Erythroblast (primary cell): Measurements from ENCODE around the gene MMEL1.

Experiments used
- DNase-seq, 2 experiments: peaks; one replicate each; lab custom pipeline; 2025; lab: John Stamatoyannopoulos, UW
- GATA1 ChIP-seq: IDR thresholded peaks from 2 replicates; pipeline ENCODE4 v1.6.1; 2011; ENCODE audit warnings: low read depth, mild to moderate bottlenecking, control low read depth, low read length, moderate library complexity
- POLR2A ChIP-seq: IDR thresholded peaks from 2 replicates; pipeline ENCODE4 v1.6.1; 2011; ENCODE audit warnings: mild to moderate bottlenecking, low read length

MMEL1 gene

GRCh38 chr1:2597441-2598328 lies 35.1 kb downstream of the MMEL1 start:
- TF ChIP-seq POLR2A (no peak), GATA1 (no peak)
- DNase-seq: no peak

DNA sequence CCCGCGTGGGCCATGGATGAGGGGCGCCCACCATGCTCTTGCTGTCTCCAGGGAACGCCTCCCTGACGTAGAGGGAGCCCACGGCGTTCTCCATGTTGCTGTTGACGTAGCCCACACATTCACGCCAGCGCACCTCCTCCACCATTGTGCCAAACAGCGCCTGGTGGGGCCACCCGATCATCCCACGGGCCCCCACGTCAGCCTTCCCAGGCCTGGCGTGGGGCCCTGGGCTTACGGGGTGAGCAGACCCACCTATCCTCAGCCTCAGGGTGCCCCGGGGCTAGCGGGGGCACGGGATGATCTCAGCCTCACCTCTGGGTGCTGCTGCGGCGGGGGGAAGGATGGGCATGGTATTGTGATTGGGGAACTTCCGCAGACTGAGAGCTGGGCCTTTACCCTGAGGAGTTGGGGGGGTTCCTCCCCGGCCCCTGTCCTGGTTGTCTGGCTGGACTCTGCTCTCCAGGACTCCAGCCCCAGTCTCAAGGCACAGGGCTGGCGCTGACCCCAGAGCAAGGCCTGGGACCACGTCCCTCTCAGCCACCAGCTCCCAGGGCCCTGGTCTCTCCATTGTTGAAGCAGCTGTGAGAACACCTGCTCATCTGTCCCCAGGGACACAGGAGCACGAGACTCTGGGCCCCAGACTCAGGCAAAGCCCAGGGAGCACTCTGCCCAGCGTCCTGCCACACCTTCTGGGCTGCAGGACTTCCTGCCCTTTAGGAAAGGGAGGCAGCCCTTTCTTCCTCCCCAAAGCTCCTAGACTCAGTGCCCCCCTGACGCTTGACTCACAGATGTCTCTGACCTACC lies 36.1 kb downstream of the MMEL1 start:
- TF ChIP-seq GATA1 (no peak), POLR2A (no peak)
- no peak for DNase-seq

GRCh38 chr1:2595812-2596529 lies 36.8 kb downstream of the MMEL1 start:
- TF ChIP-seq POLR2A (no peak), GATA1 (no peak)
- no peak for DNase-seq

DNA sequence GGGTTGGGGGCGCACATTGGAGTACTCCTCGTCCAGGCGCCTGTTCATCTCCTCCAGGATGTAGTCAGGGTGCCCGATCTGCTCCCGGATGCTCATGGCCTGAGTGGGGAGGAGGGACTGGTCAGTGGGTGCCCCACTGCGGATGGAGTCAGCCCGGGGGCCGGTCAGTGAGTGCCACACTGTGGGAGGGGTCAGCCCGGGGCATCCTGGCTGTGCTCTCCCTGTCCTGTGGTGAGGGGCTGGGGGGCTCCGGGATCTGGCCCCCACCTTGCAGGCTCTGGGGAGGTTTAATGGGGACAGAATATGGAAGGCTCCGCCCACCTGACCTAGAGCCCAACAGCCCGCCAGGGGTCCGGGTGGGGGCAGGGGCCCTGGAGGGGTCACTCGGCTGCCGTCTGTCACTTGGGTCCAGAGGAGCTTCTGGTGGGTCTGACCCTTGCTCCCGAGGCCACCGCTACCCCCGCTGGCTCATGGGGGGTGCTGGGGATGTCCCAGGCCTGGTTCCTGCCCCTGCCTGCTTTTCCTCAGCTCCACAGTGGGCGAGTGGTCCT lies 37.5 kb downstream of the MMEL1 start:
- no peak for TF ChIP-seq POLR2A
- no peak for TF ChIP-seq GATA1
- DNase-seq: no peak

DNA sequence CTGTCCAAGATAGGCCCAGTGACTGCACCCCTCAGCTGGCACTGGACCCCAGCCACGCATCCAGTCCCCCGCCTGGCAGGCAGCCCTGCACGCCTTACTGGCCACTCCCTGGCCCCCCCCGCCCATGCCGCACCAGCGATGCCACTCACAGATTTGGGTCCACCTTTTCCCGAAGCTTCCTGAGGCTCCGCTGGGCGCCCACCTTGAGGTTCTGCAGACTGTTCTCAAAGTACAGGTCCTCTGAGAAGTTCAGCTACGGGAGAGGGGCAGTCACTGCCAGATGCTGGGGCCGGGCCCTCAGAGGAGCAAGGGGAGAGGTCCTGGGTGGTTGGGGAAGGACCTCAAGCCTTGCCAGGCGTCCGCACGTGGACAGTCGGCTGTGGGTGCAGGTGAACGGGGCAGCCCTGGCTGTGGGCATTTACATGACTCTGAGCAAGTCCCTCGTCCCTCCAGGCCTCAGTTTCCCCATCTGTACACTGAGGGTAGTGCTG lies 38.1 kb downstream of the MMEL1 start:
- no peak for TF ChIP-seq POLR2A
- no peak for DNase-seq

DNA sequence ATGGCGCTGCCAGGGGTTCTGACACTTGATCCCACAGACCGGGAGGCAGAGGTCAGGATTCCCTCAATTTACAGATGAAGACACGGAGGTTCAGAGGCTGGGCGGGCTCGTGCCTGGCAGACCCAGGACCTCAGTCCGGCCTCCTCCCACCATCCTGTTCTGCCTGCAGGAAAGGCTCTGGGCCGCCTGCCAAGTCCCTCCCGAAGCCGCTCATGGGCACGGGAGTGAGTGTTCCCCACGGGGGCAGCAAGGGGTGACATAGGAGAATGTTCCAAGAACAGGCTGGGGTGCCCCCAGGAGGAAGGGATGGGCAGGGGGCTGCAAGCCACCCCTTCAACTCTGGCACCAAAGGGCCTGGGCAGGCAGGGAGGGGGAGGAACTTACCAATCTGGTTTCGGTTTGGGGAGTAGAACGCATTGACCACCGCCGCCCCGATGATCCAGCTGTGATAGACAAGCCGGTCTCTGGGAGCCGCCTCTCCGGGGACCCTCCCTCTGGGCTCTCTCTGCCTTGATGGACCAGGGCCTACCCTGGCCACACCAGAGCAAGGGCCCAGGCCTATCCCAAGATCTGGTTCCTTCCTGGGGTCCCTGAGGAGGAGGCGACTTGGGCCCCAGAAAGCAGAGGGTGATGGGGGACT lies 38.7 kb downstream of the MMEL1 start:
- TF ChIP-seq GATA1: no peak
- TF ChIP-seq POLR2A: no peak
- DNase-seq: no peak

- DNase-seq: no peak
- TF ChIP-seq GATA1: no peak
- TF ChIP-seq POLR2A: no peak
Measured at GRCh38 chr1:2593251-2593878, 39.5 kb downstream of the MMEL1 start.

- DNase-seq: no peak
- TF ChIP-seq GATA1 (no peak), POLR2A (no peak)
Measured at GRCh38 chr1:2592672-2593071, 40.1 kb downstream of the MMEL1 start.

DNA sequence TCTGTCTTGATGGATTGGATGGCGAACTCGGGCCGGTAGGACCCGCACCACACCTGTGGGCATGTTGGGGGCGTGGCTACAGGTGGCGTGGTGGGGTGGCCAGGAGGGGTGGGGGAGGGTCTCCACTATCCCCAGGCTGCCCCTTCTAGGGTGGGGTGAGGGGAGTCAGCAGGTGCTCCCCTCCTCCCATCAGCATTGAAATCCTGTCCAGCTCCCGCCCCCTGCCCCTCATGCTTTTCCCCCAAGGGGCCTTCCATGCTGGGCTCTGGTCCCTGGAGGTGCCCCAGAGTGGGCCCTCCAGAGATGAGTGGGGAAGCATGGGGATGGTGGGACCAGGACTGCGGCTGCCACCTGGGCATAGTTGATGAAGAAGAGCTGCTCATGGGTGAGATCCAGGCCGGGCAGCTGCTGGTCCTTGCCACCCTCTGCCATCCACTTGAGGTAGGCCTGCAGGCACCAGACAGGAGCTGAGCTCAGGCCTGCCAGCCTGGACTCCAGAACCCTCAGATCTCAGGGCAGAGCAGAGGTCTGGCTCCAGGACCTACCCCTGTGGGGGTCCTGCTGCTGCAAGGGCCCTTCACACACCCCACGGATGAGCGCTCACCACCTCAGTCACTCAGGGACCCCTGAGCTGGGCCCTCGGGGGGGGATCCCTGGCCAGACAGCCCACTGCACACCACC lies 41.1 kb downstream of the MMEL1 start:
- no peak for DNase-seq

GRCh38 chr1:2591233-2591580 lies 41.6 kb downstream of the MMEL1 start:
- TF ChIP-seq POLR2A (no peak), GATA1 (no peak)
- no peak for DNase-seq

More for the DNA sequence above, 41.1 kb downstream of the MMEL1 start:
- TF ChIP-seq GATA1 (no peak), POLR2A (no peak)

- no peak for TF ChIP-seq POLR2A
- TF ChIP-seq GATA1: no peak
- no peak for DNase-seq
Measured at GRCh38 chr1:2590233-2591141, 42.3 kb downstream of the MMEL1 start.
